ENCODE measurements around the gene GPATCH2L.

GPATCH2L gene

GRCh38 chr14:76136476-76137110 is 15.1 kb upstream of the GPATCH2L start:
- no peak for DNase-seq (ENCODE audit: low spot score)

DNA sequence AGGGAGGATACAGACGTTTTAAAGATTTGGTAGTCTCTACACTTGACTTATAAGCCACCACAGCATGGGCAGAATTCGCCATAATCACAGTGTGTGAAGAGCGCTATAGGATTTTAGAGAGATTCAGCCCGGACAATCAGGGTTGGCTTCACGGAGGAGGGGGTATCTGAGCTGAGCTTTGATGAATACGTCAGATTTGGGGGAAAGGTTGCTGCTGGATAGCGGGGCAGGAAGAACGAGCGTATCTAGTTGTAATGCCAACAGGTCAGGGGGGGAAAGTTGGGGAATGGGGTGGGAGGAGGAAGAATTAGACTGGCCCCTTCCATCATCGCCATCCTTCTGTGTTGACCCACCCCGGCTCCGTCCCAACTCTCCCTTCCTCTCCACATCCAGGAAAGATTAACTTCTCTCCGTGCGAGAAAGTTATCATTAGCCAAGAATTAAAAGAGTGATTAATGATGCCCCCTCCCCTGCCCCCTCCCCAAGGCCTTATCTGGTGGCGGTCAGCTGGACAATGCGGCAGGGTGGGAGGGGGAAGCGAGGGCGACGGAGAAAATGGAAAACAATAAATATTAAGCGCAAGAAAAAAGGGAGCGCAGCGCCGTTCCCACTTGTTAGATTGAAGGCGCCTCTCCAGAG is 13.5 kb upstream of the GPATCH2L start:
- no peak for DNase-seq (ENCODE audit: low spot score)

- DNase-seq (ENCODE audit: low spot score) = no peak
These were observed 12.7 kb upstream of the GPATCH2L start for GRCh38 chr14:76138758-76139723.

DNA sequence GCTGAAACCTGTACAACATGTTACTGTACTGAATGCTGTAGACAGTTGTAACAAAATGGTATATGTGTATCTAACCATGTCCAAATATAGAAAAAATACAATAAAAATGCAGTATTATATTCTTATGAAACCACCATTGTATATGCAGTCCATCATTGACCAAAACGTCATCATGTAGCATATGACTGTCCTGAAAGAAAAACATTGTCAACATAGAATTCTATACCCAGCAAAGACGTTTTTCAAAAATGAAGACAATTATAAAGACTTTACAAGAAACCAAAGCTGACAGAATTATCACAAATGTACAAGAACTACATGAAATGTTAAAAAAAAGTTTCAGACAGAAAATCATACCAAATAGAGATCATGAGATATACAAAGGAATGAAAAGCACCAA is 8.1 kb upstream of the GPATCH2L start:
- DNase-seq (ENCODE audit: low spot score) = no peak

DNA sequence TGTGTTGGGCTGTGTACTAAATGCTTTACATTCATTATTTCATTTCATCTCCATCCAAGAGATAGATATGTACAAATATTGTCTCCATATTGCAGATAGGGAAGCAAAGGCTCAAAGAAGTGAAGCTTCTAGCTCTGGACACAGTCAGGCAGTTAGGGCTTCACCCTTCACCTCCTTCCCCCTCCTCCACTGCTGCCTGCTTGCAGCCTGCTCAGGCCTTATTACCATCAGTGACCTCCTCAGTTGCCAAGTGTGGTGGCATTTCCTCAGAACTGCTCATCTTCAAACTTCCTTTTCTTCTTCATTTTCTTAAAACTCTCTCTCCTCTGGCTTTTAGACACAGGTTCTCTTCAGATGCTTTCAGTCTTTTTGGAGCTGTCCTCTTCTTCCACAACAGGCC is 4.7 kb upstream of the GPATCH2L start:
- DNase-seq (ENCODE audit: low spot score) = no peak

- DNase-seq (ENCODE audit: low spot score) = no peak
These were observed 2.5 kb upstream of the GPATCH2L start for GRCh38 chr14:76149196-76149595.

GRCh38 chr14:76152333-76152681 is 585 bp downstream of the GPATCH2L start:
- DNase-seq (ENCODE audit: low spot score) = peak; percentile 51

DNA sequence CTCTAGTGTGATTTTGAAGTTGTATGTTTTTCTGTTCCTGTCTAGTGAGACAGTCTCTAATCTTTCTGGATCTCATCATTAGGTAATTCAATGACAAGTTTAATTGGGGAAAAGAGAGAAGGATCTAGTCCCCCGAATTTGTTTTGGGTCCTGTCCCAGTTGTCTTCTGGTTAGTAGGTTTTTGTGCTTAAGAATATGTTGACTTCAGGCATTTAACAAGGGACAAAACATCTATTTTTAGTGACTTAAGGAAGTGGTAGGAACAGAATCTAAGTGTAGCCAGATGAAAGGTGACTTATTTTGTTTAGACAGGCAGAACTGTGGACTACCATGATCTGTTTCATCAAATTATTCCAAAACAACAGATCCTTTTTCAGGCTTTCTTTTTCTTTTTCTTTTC is 2.2 kb downstream of the GPATCH2L start:
- no peak for DNase-seq (ENCODE audit: low spot score)

DNA sequence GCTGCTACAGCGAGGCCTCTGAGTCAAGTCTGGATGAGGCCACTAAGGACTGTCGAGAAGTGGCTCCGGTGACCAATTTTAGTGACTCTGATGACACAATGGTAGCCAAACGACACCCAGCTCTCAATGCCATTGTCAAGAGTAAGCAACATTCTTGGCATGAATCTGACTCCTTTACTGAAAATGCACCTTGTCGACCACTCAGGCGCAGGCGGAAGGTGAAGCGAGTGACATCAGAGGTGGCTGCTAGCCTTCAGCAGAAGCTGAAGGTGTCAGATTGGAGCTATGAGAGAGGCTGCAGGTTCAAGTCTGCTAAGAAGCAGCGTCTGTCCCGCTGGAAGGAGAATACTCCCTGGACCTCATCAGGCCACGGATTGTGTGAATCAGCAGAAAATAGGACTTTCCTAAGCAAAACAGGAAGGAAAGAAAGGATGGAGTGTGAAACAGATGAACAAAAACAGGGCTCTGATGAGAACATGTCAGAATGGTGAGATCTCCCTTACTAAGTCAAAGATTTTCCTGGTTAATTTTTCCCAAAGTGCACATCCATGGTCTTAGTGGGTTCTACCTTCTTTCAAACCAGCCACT is 2.9 kb downstream of the GPATCH2L start:
- DNase-seq (ENCODE audit: low spot score) = no peak

DNA sequence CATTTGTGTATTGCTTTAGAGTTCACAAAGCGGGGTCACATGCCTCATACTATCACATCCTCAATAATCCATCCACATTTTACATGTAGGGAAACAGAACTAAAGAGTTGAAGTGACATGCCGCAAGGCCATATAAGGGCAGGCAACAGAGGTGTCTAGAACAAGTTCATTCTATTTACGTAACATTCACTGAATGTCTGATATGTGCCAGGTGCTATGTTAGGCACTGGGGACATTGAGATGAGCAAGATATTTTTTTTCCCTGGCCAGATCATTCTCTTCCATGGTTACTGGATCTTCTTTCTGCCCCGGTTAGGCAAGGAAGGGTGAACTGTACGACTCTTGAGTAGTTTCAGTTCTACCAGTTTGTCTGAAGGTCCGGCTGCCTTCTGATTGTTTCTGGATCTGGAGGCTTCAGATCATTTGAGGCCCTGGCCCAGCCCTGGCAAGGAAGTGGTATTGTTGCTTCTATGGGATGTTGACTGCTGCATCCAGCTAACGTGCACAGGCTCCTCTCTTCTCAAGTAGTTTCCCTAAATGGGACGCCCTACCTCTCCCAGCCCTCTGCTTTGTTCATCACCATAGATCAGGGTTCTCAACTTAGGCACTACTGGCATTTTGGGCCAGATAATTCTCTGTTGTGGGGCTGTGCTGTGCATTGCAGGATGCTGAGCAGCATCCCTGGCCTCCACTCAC is 12.1 kb downstream of the GPATCH2L start:
- no peak for DNase-seq (ENCODE audit: low spot score)

DNA sequence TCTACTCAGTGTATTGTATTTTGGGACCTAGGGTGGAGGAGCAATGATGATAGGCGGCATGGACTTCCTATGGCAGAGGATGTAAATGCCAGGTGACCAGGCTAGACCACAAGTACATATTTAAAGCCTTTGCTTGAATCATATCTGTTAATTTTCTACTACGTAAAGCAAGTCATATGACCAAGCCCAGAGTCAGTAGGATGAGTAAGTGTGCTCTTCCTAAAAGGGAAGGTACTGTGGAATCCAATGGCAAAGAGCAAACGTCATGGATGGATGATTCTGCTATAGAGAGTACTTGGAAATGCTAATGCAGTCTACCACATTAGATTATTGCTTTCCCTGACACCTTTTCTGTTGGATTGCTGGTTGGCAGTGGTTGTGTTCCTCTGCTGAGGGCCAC is 16.8 kb downstream of the GPATCH2L start:
- no peak for DNase-seq (ENCODE audit: low spot score)

DNA sequence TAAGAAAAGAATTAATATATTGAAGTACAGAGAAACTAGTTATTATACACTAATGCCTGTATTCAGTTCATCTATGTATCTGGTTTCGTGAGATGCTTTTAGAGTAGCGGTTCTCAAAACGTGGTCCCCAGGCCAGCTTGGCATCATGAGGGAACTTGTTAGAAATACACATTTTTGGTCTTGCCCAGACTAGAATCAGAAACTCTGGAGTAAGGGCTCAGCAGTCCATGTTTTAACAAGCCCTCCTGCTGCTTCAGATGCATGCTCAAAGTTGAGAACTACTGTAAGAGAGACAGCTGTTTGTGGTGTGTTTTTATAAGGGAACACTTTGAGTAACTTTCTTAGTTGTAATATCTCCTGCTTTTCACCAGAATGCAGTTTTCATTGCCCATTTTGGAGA is 18.1 kb downstream of the GPATCH2L start:
- DNase-seq (ENCODE audit: low spot score) = no peak

- no peak for DNase-seq (ENCODE audit: low spot score)
These were observed 23.3 kb downstream of the GPATCH2L start for GRCh38 chr14:76174982-76175381.

- no peak for DNase-seq (ENCODE audit: low spot score)
These were observed 24.2 kb downstream of the GPATCH2L start for GRCh38 chr14:76175942-76176341.

DNA sequence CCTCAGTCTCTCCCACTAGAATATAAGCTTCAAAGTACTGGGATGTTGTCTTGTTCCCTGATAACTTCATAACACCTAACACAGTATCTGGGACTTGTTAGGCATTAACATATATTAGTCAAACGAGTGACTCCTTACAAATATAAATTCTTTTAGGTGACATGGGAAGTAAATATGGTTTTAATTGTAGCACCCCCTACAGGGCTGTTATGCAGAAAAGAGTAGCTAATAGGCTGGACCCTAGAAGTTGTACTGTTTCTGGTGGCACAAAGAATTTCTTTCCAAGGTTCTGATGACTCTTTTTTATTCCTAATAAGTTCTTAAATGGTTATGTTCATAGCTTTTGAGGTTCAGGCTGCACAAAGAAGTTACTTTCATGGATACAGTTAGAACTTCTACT is 29.8 kb downstream of the GPATCH2L start:
- no peak for DNase-seq (ENCODE audit: low spot score)

GRCh38 chr14:76186308-76187027 is 34.7 kb downstream of the GPATCH2L start:
- DNase-seq (ENCODE audit: low spot score) = no peak

- DNase-seq (ENCODE audit: low spot score) = no peak
These were observed 39.6 kb downstream of the GPATCH2L start for GRCh38 chr14:76191297-76191696.

DNA sequence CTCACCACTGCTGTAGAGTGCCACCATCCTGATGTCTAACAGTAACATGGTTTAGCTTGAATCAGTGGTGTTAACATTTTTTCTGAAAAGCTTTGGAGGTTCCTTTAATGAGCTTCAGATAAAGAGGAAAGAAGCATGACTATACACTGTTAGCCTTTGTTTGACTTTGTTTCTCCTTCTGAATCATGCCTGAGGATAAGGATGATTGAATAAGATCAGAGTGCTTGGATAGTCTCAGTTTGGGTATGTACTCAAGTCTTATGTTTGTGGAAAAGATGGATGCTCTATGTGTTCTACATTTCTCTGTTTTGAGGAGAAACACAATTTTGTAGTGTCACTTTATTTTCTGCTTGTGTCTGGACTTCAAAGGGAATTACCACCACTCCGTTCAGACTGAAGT is 42.0 kb downstream of the GPATCH2L start:
- DNase-seq (ENCODE audit: low spot score) = no peak

DNA sequence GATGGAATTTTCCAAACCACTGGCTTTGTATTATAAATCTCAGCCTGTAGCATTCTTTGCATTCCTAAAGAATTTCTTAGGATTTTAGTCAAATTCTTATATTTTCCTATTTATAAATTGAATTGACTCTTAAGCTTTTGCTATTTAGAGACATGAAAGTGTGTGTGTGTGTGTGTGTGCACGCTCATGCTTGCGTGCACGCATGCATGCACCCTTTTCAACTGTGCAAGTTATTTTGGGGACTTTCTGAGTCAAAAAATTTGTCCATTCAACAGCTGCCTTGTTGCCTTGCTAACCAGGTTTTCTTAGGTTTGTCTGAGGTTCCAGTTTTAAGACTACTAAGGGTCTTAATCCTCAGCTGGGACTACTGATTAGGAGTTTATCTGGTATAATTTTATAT is 42.6 kb downstream of the GPATCH2L start:
- no peak for DNase-seq (ENCODE audit: low spot score)

- no peak for DNase-seq (ENCODE audit: low spot score)
These were observed 43.3 kb downstream of the GPATCH2L start for GRCh38 chr14:76195003-76195402.

- no peak for DNase-seq (ENCODE audit: low spot score)
These were observed 45.4 kb downstream of the GPATCH2L start for GRCh38 chr14:76196980-76197695.
